ENCODE results near the gene PRAMEF11. TPM values are rescaled to one million over a fixed set of nuclear protein-coding genes. Genes with fewer than 3 reads are reported as not detected.

The PRAMEF11 gene
- not detected for total RNA-seq

GRCh38 chr1:12831310-12831709 lies at the start of gene PRAMEF11:
Gene PRAMEF11 (minus strand): TSS chr1:12831410. CDS start chr1:12828789, 2,621 bp downstream.

GRCh38 chr1:12856786-12857185 lies 25.6 kb upstream of the PRAMEF11 start, which contains the start of gene PRAMEF2:
Gene PRAMEF2 (plus strand): TSS chr1:12857086. CDS start chr1:12859010, 1,924 bp downstream.

GRCh38 chr1:12848620-12849019 lies 17.4 kb upstream of the PRAMEF11 start, which contains the start of gene HNRNPCL1:
Gene HNRNPCL1 (minus strand): TSS chr1:12848720. CDS start chr1:12848289, 431 bp downstream.

GRCh38 chr1:12791097-12791496 lies 40.1 kb downstream of the PRAMEF11 start, which contains the start of gene PRAMEF1:
Gene PRAMEF1 (plus strand): TSS chr1:12791397. CDS start chr1:12793228, 1,831 bp downstream.

Other genes with a start within 250 kb of the PRAMEF11 start
- gene DHRS3, start 213.2 kb downstream of the PRAMEF11 start, total RNA-seq, result 10 to 100 TPM in 1 of 2 donors, 1 to 10 TPM in 1; 9.0 to 10.7 TPM
- not detected for gene AADACL4, start 187.3 kb downstream of the PRAMEF11 start, total RNA-seq
- gene AADACL3, start 115.3 kb downstream of the PRAMEF11 start, total RNA-seq, result not detected
- not detected for gene CFAP107, start 85.2 kb downstream of the PRAMEF11 start, total RNA-seq
- gene PRAMEF12, start 57.7 kb downstream of the PRAMEF11 start, total RNA-seq, result not detected
- not detected for gene PRAMEF1, start 40.0 kb downstream of the PRAMEF11 start, total RNA-seq
- gene HNRNPCL1, start 17.3 kb upstream of the PRAMEF11 start, total RNA-seq, result not detected
- not detected for gene PRAMEF2, start 25.7 kb upstream of the PRAMEF11 start, total RNA-seq
- not detected for gene PRAMEF4, start 54.8 kb upstream of the PRAMEF11 start, total RNA-seq
- not detected for gene PRAMEF10, start 66.9 kb upstream of the PRAMEF11 start, total RNA-seq
- not detected for gene PRAMEF7, start 85.2 kb upstream of the PRAMEF11 start, total RNA-seq
- not detected for gene PRAMEF6, start 116.2 kb upstream of the PRAMEF11 start, total RNA-seq
- gene PRAMEF27, start 225.2 kb upstream of the PRAMEF11 start, total RNA-seq, result not detected
- gene HNRNPCL3, start 229.4 kb upstream of the PRAMEF11 start, total RNA-seq, result not detected
- not detected for gene PRAMEF25, start 239.4 kb upstream of the PRAMEF11 start, total RNA-seq